GM19452 (cell line): ENCODE results near the gene TMEM178B.
"Not testable (repeated sequence)": the region's sequence is repeated elsewhere in the genome, so short reads cannot be mapped to it uniquely, and the experiment has no call there.

Experiments
- ATAC-seq: cut with Tn5 transposase; IDR thresholded peaks from one replicate; pipeline ENCODE4 v1.9.1; 2021; ENCODE audit not compliant: unreplicated experiment

Gene TMEM178B

GRCh38 chr7:141073641-141074161 is at the start of gene TMEM178B:
TMEM178B (plus strand) TSS chr7:141074064.
- no peak for ATAC-seq

- ATAC-seq = no peak
Observed at GRCh38 chr7:141024668-141025067, 49.2 kb upstream of the TMEM178B start.

GRCh38 chr7:141027043-141027442 is 46.8 kb upstream of the TMEM178B start:
- ATAC-seq = no peak

GRCh38 chr7:141028767-141029166 is 45.1 kb upstream of the TMEM178B start:
- ATAC-seq = no peak

- ATAC-seq = not testable (repeated sequence)
Observed at GRCh38 chr7:141032539-141033323, 41.1 kb upstream of the TMEM178B start.

- ATAC-seq = not testable (repeated sequence)
Observed at GRCh38 chr7:141038100-141038499, 35.8 kb upstream of the TMEM178B start.

- ATAC-seq = no peak
Observed at GRCh38 chr7:141039376-141039775, 34.5 kb upstream of the TMEM178B start.

GRCh38 chr7:141042222-141043193 is 31.4 kb upstream of the TMEM178B start:
- ATAC-seq = no peak

GRCh38 chr7:141043616-141044015 is 30.2 kb upstream of the TMEM178B start:
- no peak for ATAC-seq

- ATAC-seq = no peak
Observed at GRCh38 chr7:141045126-141045841, 28.6 kb upstream of the TMEM178B start.

- ATAC-seq = no peak
Observed at GRCh38 chr7:141045842-141046620, 27.8 kb upstream of the TMEM178B start.

GRCh38 chr7:141053626-141054025 is 20.2 kb upstream of the TMEM178B start:
- no peak for ATAC-seq

GRCh38 chr7:141055146-141055545 is 18.7 kb upstream of the TMEM178B start:
- ATAC-seq = no peak

- no peak for ATAC-seq
Observed at GRCh38 chr7:141057788-141058187, 16.1 kb upstream of the TMEM178B start.

- not testable (repeated sequence) for ATAC-seq
Observed at GRCh38 chr7:141067856-141068255, 6.0 kb upstream of the TMEM178B start.

GRCh38 chr7:141071260-141071854 is 2.5 kb upstream of the TMEM178B start:
- no peak for ATAC-seq

- no peak for ATAC-seq
Observed at GRCh38 chr7:141071855-141072547, 1.9 kb upstream of the TMEM178B start.

- ATAC-seq = no peak
Observed at GRCh38 chr7:141072548-141073172, 1.2 kb upstream of the TMEM178B start.

- no peak for ATAC-seq
Observed at GRCh38 chr7:141073173-141073640, 657 bp upstream of the TMEM178B start.
